NT2/D1 (cell line): ENCODE measurements around the gene ORAI2.

ENCODE experiments used
- SUZ12 ChIP-seq: IDR thresholded peaks from 2 replicates; pipeline ENCODE4 v1.6.1; 2011; ENCODE audit not compliant: insufficient read length, insufficient read depth; ENCODE audit errors: extremely low read depth
- ZNF274 ChIP-seq: IDR thresholded peaks from 2 replicates; pipeline ENCODE4 v1.6.1; 2011; ENCODE audit warnings: mild to moderate bottlenecking, low read depth, low read length

DNA sequence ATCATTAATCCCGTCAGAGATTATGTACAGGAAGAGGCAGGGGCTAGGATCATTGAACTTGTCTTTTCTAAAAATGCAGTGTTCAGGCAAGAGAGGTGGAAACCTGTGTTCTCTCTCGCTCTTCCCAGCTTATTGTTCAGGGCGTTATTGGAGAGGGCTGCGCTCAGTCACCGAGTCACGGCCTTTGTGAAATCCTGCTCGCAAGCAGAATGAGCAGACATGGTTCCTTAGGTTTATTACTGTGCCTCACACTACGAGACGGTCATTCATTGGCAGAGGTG, 37.8 kb upstream of the ORAI2 start:
- TF ChIP-seq ZNF274 (no peak), SUZ12 (no peak)
